ENCODE data around the gene DNAH14. TPM values are rescaled to one million over a fixed set of nuclear protein-coding genes. Genes with fewer than 3 reads are reported as not detected.
"Not testable (repeated sequence)": the region's sequence is repeated elsewhere in the genome, so short reads cannot be mapped to it uniquely, and the experiment has no call there.

The DNAH14 gene
- total and polyA plus RNA-seq, 2 of the 13 experiments (the other 11 are each of a cell fraction or from before 2014, with no cell fraction given) = 4.5 to 27.5 TPM

GRCh38 chr1:224981922-224982354 is 52.5 kb downstream of the DNAH14 start (continued):
- TF ChIP-seq ZFP1 (CRISPR knock-in tag; IDR thresholded peaks at IDR 0.05) (0 out of 2 replicates have a peak, but pooled peaks have one; percentile 26), ERF (CRISPR knock-in tag; IDR thresholded peaks at IDR 0.05) (0 out of 2 replicates have a peak, but pooled peaks have one; percentile 65), SKIL (CRISPR knock-in tag; IDR thresholded peaks at IDR 0.05; ENCODE audit: borderline replicate concordance) (peak; percentile 84; the same call in 1 of the 2 replicates), SOX6 (CRISPR knock-in tag; IDR thresholded peaks at IDR 0.05) (peak; percentile 99), SIX1 (CRISPR knock-in tag; IDR thresholded peaks at IDR 0.05; ENCODE audit: borderline replicate concordance) (peak; percentile 38; the same call in 1 of the 2 replicates), SOX5 (CRISPR knock-in tag; IDR thresholded peaks at IDR 0.05; ENCODE audit: borderline replicate concordance) (peak; percentile 98), CTCF (CRISPR knock-in tag; IDR thresholded peaks at IDR 0.05) (peak; percentile 54), NCOA2 (CRISPR knock-in tag; IDR thresholded peaks at IDR 0.05) (peak; percentile 78), AHDC1 (CRISPR knock-in tag; IDR thresholded peaks at IDR 0.05; ENCODE audit: borderline replicate concordance) (peak; percentile 70), HNF4A (CRISPR knock-in tag; IDR thresholded peaks at IDR 0.05) (peak; percentile 76), ATF7 (IDR thresholded peaks at IDR 0.05) (peak; percentile 68), ATF7 (CRISPR knock-in tag; IDR thresholded peaks at IDR 0.05) (peak; percentile 73; the same call in 1 of the 2 replicates), FOXK1 (CRISPR knock-in tag; IDR thresholded peaks at IDR 0.05; ENCODE audit: borderline replicate concordance, low read depth) (peak; percentile 96), FOXP4 (CRISPR knock-in tag; IDR thresholded peaks at IDR 0.05) (peak; percentile 96), MIER3 (CRISPR knock-in tag; IDR thresholded peaks at IDR 0.05; ENCODE audit: borderline replicate concordance) (0 out of 2 replicates have a peak, but pooled peaks have one; percentile 35), FOSL2 (CRISPR knock-in tag; IDR thresholded peaks at IDR 0.05) (peak; percentile 32; the same call in 1 of the 2 replicates), FOXO1 (CRISPR knock-in tag; IDR thresholded peaks at IDR 0.05) (peak; percentile 57; the same call in 1 of the 2 replicates), MIER2 (CRISPR knock-in tag; IDR thresholded peaks at IDR 0.05) (0 out of 2 replicates have a peak, but pooled peaks have one; percentile 28), ZBTB7B (CRISPR knock-in tag; IDR thresholded peaks at IDR 0.05) (peak; percentile 99)
- not testable (repeated sequence) for TF ChIP-seq SOX6 (IDR thresholded peaks at IDR 0.05)
